GM18505 (cell line): ENCODE data around the gene RARA.
"Not testable (repeated sequence)": the region's sequence is repeated elsewhere in the genome, so short reads cannot be mapped to it uniquely, and the experiment has no call there.

Experiments used
- ATAC-seq: cut with Tn5 transposase; IDR thresholded peaks from one replicate; pipeline ENCODE4 v1.9.1; 2021; ENCODE audit not compliant: unreplicated experiment
- POLR2A ChIP-seq: IDR thresholded peaks from 4 replicates; pipeline ENCODE4 v1.6.1; 2011; ENCODE audit warnings: borderline replicate concordance; ENCODE audit not compliant: insufficient read depth, insufficient read length; ENCODE audit errors: extremely low read depth

Gene RARA

DNA sequence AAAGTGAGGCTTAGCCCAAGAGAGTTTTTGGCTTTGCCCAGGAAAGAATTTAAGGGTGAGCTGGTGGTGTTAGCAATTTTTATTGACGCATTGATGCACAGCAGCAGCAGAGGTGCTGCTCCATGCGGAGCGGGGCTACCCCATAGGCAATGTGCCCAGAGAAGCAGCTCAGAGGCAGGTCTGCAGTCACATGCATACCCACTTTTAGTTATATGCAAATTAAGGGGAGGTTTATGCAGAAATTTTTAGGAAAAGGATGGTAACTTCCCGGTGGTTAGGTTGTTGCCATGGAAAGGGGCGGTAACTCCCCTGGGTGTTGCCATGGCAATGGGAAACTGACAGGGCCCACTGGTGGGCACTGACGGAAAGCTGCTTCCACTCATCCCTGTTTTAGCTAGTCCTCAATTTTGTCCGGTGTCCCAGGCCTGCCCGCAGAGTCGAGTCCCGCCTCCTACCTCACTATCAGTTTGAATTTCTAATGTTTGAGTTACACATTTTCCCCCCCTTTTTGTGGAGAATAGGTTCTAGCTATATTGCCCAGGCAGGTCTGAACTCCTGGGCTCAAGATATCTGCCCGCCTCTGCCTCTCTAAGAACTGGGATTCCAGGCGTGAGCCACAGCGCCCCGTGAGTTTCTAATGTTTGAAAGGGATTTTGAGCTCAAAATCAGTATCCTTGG, 66.0 kb downstream of the RARA start:
- TF ChIP-seq POLR2A, result no peak
- ATAC-seq, result no peak

DNA sequence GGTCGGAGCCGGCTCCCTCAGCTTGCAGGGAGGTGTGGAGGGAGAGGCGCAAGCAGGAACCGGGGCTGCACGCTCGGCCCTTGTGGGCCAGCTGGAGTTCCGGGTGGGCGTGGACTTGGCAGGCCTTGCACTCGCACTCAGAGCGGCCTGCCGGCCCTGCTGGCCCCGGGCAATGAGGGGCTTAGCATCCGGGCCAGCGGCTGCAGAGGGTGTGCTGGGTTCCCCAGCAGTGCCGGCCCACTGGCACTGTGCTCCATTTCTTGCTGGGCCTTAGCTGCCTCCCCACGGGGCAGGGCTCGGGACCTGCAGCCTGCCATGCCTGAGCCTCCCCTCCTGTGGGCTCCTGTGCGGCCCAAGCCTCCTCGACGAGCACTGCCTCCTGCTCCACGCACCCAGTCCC, 66.8 kb downstream of the RARA start:
- ATAC-seq, result not testable (repeated sequence)

DNA sequence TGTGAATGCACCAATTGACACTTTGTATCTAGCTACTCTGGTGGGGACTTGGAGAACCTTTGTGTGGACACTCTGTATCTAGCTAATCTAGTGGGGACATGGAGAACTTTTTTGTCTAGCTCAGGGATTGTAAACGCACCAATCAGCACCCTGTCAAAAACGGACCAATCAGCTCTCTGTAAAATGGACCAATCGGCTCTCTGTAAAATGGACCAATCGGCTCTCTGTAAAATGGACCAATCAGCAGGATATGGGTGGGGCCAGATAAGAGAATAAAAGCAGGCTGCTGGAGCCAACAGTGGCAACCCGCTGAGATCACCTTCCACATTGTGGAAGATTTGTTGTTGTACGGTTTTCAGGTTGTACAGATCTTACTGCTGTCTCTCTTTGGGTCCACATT, 67.6 kb downstream of the RARA start:
- not testable (repeated sequence) for ATAC-seq

DNA sequence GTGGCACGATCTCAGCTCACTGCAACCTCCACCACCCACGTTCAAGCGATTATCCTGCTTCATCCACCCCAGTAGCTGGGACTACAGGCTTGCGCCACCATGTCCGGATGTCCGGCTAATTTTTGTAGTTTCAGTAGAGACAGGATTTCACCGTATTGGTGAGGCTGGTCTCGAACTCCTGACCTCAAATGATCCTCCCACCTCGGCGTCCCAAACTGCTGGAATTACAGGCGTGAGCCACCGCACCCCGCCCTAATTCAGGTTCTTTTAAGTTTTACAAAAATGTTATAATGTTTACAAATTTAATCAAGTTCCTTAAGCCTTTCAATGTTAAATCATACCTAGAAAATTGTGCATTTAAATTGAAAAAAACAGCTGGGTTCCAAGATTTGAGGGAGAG, 68.9 kb downstream of the RARA start:
- no peak for TF ChIP-seq POLR2A
- ATAC-seq, result no peak

DNA sequence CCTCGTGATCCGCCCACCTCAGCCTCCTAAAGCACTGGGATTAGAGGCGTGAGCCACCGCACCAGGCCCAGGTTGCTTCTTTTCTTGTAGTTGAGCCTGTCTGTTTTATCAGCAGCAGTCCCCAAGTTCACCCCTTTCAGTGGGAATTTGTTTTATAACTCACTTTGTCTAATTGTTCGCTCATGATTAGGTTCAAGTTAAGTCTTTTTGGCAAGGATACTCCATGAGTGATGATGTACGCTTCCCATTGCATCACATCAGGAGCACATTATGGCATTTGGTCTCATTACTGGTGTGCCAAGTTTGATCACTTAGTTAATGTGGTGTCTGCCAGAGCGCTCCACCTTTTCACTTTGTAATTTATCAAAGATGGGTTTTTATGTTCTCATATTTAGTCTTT, 70.0 kb downstream of the RARA start:
- no peak for ATAC-seq
- no peak for TF ChIP-seq POLR2A

DNA sequence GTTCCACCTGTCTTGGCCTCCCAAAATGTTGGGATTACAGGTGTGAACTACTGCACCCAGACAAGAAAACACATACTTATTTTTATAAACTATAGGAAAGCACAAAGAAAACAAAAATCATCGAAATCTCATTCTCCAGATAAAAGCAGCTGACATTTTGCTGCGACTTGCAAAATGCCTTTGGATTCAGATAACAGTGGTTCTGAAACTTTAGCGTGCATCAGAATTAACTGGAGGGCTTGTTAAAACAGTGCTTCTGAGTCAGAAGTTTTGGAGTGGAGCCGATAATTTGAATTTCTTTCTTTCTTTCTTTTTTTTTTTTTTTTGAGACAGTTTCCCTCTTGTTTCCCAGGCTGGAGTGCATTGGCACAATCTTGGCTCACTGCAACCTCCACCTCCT, 73.3 kb downstream of the RARA start:
- no peak for ATAC-seq
- TF ChIP-seq POLR2A, result no peak

DNA sequence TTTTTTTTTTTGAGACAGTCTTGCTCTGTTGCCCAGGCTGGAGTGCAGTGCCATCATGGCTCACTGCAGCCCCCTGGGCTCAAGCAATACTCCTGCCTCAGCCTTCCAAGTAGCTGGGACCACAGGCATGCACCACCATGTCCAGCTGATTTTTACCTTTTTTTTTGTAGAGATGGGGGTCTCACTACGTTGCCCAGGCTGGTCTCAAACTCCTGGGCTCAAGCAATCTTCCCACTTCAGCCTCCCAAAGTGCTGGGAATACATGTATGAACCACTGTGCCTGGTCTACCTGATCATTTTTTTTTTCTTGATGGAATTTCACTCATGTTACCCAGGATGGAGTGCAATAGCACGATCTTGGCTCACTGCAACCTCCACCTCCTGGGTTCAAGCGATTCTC, 77.6 kb downstream of the RARA start:
- ATAC-seq, result not testable (repeated sequence)

DNA sequence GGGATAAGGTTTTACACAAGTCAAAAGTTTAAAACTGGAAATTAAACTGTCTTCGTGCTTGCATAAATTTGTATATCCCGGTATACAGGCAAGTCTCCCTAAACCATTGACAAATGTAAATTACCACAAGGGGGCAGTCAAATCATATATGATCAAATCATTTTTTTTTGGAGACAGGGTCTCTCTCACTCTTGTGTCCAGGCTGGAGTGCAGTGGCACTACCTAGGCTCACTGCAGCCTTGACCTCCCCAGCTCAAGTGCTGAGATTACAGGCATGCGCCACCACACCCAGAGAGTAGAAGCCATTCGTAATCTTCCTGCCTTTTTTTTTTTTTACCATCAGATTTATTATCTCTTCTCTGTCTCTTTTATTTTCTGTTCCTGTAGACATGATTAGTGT, 90.2 kb downstream of the RARA start:
- ATAC-seq, result no peak
- no peak for TF ChIP-seq POLR2A

DNA sequence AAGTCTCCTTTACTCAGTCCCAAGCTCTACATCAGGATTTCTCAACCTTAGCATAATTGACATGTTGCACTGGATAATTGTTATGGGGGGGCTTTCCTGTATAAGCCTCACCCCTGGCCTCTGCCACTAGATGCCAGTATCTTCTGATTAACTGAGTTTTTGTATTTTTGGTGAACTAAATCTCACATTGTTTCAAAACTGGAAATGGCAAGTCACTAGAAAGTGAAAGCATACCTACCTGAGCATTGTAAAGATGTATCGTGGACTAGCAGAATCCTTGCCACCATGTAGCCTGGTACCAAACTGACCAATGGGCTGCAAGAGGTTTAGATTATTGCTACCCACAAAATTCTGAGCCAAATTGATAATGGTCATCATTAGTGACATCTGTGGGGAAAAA, 93.7 kb downstream of the RARA start:
- ATAC-seq, result no peak
- TF ChIP-seq POLR2A, result no peak

DNA sequence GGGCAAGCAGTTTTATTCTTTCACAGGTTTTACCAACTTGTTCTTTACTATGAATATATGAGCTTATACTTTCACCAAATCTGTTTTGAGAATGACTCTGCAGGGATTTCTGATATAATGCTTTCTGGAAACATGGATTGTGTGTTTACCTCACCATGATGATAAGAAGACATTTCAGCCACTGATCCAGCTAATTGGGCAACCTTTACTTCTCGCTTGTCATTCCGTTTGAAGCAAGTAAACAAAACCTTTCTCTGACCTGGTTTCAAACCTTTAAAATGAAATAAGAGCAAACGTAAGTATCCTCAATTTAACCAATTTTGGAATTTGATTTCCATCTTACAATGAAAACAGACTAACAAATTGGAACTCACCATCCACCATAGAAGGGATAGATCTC, 95.0 kb downstream of the RARA start:
- TF ChIP-seq POLR2A, result no peak
- ATAC-seq, result no peak
